SK-N-SH treated with all-trans-retinoic acid at 6 μM for 48 hours (cell line): ENCODE data around the gene FMC1.

Experiments used
- BACH2 ChIP-seq: fragments of 250-450 bp; sonication (Bioruptor Pico); IDR thresholded peaks from 2 replicates; pipeline ENCODE4 v1.9.0; 2021; ENCODE audit warnings: mild to moderate bottlenecking, borderline replicate concordance
- CREB5 ChIP-seq: fragments of 250-450 bp; sonication (Bioruptor Pico); IDR thresholded peaks from 2 replicates; pipeline ENCODE4 v1.5.1; 2020; ENCODE audit warnings: low read depth, mild to moderate bottlenecking, moderate library complexity
- CSDC2 ChIP-seq: fragments of 250-450 bp; sonication (Bioruptor Pico); IDR thresholded peaks from 2 replicates; pipeline ENCODE4 v1.5.0; 2020; ENCODE audit warnings: mild to moderate bottlenecking, moderate library complexity
- GLIS3 ChIP-seq: fragments of 250-450 bp; sonication (Bioruptor Pico); IDR thresholded peaks from 2 replicates; pipeline ENCODE4 v1.5.0; 2020; ENCODE audit warnings: mild to moderate bottlenecking, moderate library complexity
- PATZ1 ChIP-seq: fragments of 250-450 bp; sonication (Bioruptor Pico); IDR thresholded peaks from 2 replicates; pipeline ENCODE4 v1.8.0; 2020; ENCODE audit warnings: mild to moderate bottlenecking, moderate library complexity, borderline replicate concordance
- POU6F1 ChIP-seq: fragments of 250-450 bp; sonication (Bioruptor Pico); IDR thresholded peaks from 2 replicates; pipeline ENCODE4 v1.8.0; 2021; ENCODE audit warnings: low read depth, mild to moderate bottlenecking, moderate library complexity, borderline replicate concordance
- PPARA ChIP-seq: fragments of 250-450 bp; sonication (Bioruptor Pico); IDR thresholded peaks from 2 replicates; pipeline ENCODE4 v1.5.0; 2020; ENCODE audit warnings: mild to moderate bottlenecking, borderline replicate concordance
- RARB ChIP-seq: fragments of 250-450 bp; sonication (Bioruptor Pico); IDR thresholded peaks from 2 replicates; pipeline ENCODE4 v1.8.0; 2021; ENCODE audit warnings: mild to moderate bottlenecking, moderate library complexity
- SNAI2 ChIP-seq: fragments of 250-450 bp; sonication (Bioruptor Pico); IDR thresholded peaks from 2 replicates; pipeline ENCODE4 v1.5.0; 2020; ENCODE audit warnings: mild to moderate bottlenecking, moderate library complexity
- TSHZ2 ChIP-seq: fragments of 250-450 bp; sonication (Bioruptor Pico); IDR thresholded peaks from 2 replicates; pipeline ENCODE4 v1.5.0; 2020; ENCODE audit warnings: mild to moderate bottlenecking, moderate library complexity
- ZNF565 ChIP-seq: fragments of 450-650 bp; formaldehyde crosslinking; conservative IDR thresholded peaks from 2 replicates; pipeline ENCODE4 v1.5.0; 2020; ENCODE audit warnings: low read depth, mild to moderate bottlenecking, moderate library complexity

- TF ChIP-seq SNAI2: no peak
- no peak for TF ChIP-seq CREB5 (CRISPR knock-in tag)
- no peak for TF ChIP-seq POU6F1 (CRISPR knock-in tag)
- TF ChIP-seq GLIS3 (CRISPR knock-in tag): no peak
- TF ChIP-seq ZNF565 (CRISPR knock-in tag): no peak
- no peak for TF ChIP-seq PATZ1
- no peak for TF ChIP-seq TSHZ2 (CRISPR knock-in tag)
- TF ChIP-seq BACH2: no peak
- no peak for TF ChIP-seq CSDC2 (CRISPR knock-in tag)
- no peak for TF ChIP-seq RARB (CRISPR knock-in tag)
- no peak for TF ChIP-seq PPARA (CRISPR knock-in tag)
Observed at GRCh38 chr7:139332697-139333359, 8.3 kb upstream of the FMC1 start.
